Suprapubic skin (tissue), 4 donors: ENCODE data around the gene CST4. TPM values are rescaled to one million over a fixed set of nuclear protein-coding genes. Genes with fewer than 3 reads are reported as not detected.
A peak's percentile ranks its signal among the peaks of the same experiment; 100 is the strongest.

Experiments
- DNase-seq, 2 donors: peaks; one replicate each; pipeline ENCODE4 v3.0.0-alpha.2; 2019; ENCODE audit warnings: low spot score in 2 of 2
- H3K27ac ChIP-seq: fragments of 200-600 bp; sonication (generic); one replicate; pipeline ENCODE4 v1.5.1; 2019
- H3K27me3 ChIP-seq: fragments of 200-600 bp; sonication (generic); one replicate; pipeline ENCODE4 v1.5.1; 2019
- H3K36me3 ChIP-seq: fragments of 200-600 bp; sonication (generic); one replicate; pipeline ENCODE4 v1.5.1; 2019
- H3K4me1 ChIP-seq: fragments of 200-600 bp; sonication (generic); one replicate; pipeline ENCODE4 v1.5.1; 2019
- H3K4me3 ChIP-seq: fragments of 200-600 bp; sonication (generic); one replicate; pipeline ENCODE4 v1.5.1; 2019; ENCODE audit warnings: mild to moderate bottlenecking
- H3K9me3 ChIP-seq: fragments of 200-600 bp; sonication (generic); one replicate; pipeline ENCODE4 v1.5.1; 2019
- EP300 ChIP-seq: sonication (generic); formaldehyde crosslinking; IDR thresholded peaks from one replicate; pipeline ENCODE4 v1.6.1; 2017; ENCODE audit warnings: antibody characterized with exemption
- POLR2A ChIP-seq, 2 donors: fragments of 450-650 bp; IDR thresholded peaks; one replicate each; pipeline ENCODE4 v1.6.1; 2017; ENCODE audit warnings: antibody characterized with exemption in 2 of 2, mild to moderate bottlenecking in 2 of 2, moderate library complexity in 2 of 2
- POLR2AphosphoS5 ChIP-seq, 3 donors: sonication (generic); formaldehyde crosslinking; IDR thresholded peaks; one replicate each; pipeline ENCODE4 v1.6.1; 2017; ENCODE audit warnings: antibody characterized with exemption in 3 of 3
- WGBS: methylation state at CpG from one replicate; pipeline ENCODE4 v1.1.5; 2018; 5-methylcytosine and 5-hydroxymethylcytosine counted together
- total RNA-seq, 4 donors: library from RNA; depleted of rRNA; stranded (reverse); fragments of >200 nt; gene quantifications; one replicate each; pipeline ENCODE4 v1.1.0, GENCODE V29; 2016
- TF ChIP-seq, protein P1 (sequence below), 2 donors: fragments of 200-600 bp in 1 of 2; fragments of 450-650 bp in 1 of 2; sonication (generic) in 1 of 2; IDR thresholded peaks; one replicate each; pipeline ENCODE4 v1.5.1; 2016 to 2019; ENCODE audit warnings: antibody characterized with exemption in 2 of 2, mild to moderate bottlenecking in 1 of 2, moderate library complexity in 1 of 2

The CST4 gene
- total RNA-seq, 4 donors from 2014 or later: not detected

DNA sequence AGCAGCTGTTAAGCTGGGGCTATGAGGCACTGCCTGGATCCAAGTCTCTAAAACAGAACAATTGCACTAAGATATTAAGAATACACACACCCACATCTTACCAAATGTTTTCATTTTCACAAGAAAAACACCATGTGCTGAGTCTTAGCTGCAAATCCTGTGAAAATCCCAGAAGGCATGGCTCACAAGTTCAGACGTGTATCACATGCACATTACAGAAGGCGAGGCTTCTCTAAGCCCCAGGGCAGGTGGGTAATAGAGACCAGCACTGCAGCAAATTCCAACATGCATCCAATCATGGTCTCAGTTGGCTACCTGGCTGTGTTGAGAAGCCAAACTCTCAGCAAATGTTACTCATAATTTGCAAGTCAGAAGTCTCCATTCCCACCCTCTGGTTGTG is 34.8 kb downstream of the CST4 start:
- H3K4me3 ChIP-seq: no peak overlapping the region
- H3K9me3 ChIP-seq: no peaks in the 10 kb centered on the region
- peaks cover 41% of the 10 kb centered on the region for H3K4me1 ChIP-seq
- WGBS: 36% methylated on average over 2 of the region's 2 CpGs
- H3K36me3 ChIP-seq: no peaks in the 10 kb centered on the region
- no peaks in the 10 kb centered on the region for H3K27me3 ChIP-seq
- peak overlapping the region; percentile 19 for H3K27ac ChIP-seq
- TF ChIP-seq POLR2A (IDR thresholded peaks at IDR 0.05) (no peak), POLR2AphosphoS5 (IDR thresholded peaks at IDR 0.05) (no peak), EP300 (no peak)
- TF ChIP-seq, protein P1, sequence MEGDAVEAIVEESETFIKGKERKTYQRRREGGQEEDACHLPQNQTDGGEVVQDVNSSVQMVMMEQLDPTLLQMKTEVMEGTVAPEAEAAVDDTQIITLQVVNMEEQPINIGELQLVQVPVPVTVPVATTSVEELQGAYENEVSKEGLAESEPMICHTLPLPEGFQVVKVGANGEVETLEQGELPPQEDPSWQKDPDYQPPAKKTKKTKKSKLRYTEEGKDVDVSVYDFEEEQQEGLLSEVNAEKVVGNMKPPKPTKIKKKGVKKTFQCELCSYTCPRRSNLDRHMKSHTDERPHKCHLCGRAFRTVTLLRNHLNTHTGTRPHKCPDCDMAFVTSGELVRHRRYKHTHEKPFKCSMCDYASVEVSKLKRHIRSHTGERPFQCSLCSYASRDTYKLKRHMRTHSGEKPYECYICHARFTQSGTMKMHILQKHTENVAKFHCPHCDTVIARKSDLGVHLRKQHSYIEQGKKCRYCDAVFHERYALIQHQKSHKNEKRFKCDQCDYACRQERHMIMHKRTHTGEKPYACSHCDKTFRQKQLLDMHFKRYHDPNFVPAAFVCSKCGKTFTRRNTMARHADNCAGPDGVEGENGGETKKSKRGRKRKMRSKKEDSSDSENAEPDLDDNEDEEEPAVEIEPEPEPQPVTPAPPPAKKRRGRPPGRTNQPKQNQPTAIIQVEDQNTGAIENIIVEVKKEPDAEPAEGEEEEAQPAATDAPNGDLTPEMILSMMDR (IDR thresholded peaks at IDR 0.05): no peak
- DNase-seq: no peak

DNA sequence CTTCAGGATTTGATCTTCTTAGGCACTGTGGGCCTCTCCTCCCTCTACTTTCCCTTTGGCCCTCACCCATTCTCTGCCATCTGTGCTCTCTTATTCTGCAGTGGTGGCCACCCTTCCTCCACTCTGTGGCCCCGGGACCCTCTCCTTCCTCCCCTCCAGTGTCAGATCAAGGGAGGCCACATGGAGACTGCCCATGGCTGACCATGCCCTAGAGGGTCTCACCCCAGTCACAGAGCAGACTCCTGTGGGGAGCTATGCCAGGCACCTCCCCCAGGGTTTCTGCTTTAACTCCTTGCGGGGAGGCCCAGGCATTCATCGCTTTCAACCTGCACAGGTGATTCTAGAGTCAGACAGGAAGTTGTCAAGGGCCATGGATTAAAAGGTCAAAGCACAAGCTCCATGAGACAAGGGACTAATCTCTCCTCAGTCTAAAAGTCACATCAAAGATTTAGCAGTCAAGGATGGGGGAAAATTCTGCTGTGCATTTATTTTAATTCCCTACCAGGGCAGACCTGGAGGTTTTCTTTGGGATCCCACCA is 35.4 kb downstream of the CST4 start:
- Histone ChIP-seq H3K4me3 (no peak overlapping the region), H3K36me3 (no peaks in the 10 kb centered on the region), H3K4me1 (peaks cover 41% of the 10 kb centered on the region), H3K9me3 (no peaks in the 10 kb centered on the region), H3K27me3 (no peaks in the 10 kb centered on the region), H3K27ac (peak overlapping the region; percentile 19)
- WGBS: 70% methylated on average over 3 of the region's 3 CpGs
- no peak for TF ChIP-seq POLR2A (IDR thresholded peaks at IDR 0.05)
- TF ChIP-seq POLR2AphosphoS5 (IDR thresholded peaks at IDR 0.05): no peak
- TF ChIP-seq, protein P1 (IDR thresholded peaks at IDR 0.05): no peak
- no peak for TF ChIP-seq EP300
- DNase-seq: no peak

DNA sequence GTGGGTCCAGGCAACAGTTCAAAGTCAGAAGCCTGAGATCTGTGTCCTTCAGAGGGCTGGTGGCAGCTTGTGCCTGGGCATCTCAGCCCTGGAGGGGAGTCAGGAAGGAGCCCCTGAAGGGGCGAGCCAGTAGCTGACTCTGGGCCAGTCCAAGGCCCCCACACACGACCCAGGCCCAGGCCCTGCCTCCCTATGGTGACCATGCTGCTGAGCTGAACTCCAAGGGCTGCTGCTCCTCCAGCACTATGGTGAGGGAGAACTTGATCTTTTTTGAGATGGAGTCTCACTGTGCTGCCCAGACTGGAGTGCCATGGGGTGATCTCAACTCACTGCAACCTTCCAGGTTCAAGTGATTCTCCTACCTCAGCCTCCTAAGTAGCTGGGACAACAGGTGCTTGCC is 35.9 kb downstream of the CST4 start:
- TF ChIP-seq POLR2A (IDR thresholded peaks at IDR 0.05): no peak
- TF ChIP-seq EP300: no peak
- TF ChIP-seq, protein P1 (IDR thresholded peaks at IDR 0.05): no peak
- no peak for TF ChIP-seq POLR2AphosphoS5 (IDR thresholded peaks at IDR 0.05)
- peak overlapping the region; percentile 19 for H3K27ac ChIP-seq
- H3K36me3 ChIP-seq: no peaks in the 10 kb centered on the region
- no peak overlapping the region for H3K4me3 ChIP-seq
- no peaks in the 10 kb centered on the region for H3K27me3 ChIP-seq
- H3K9me3 ChIP-seq: no peaks in the 10 kb centered on the region
- H3K4me1 ChIP-seq: peaks cover 41% of the 10 kb centered on the region
- no peak for DNase-seq
- no CpG with 5 or more reads among the region's 2 CpGs for WGBS

DNA sequence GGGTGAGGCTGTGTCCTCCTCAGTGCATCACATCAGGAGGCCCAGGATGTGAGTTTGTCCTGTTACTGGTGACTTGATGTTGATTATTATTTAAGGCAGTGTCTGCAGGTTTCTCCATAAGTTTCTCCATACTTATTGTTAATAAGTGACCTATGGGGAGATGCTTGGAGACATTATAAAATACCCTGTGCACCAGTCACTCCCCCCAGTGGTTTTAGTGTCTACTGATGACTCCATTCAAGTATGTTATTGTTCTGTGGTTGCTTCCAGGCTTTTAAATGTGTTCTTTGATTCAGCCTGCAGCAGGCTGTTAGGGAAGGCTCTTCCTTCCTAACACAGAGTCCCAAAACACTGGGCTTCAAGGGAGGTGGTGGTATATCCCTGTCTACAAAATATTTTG is 36.5 kb downstream of the CST4 start:
- Histone ChIP-seq H3K27me3 (no peaks in the 10 kb centered on the region), H3K27ac (no peak overlapping the region), H3K4me1 (peaks cover 41% of the 10 kb centered on the region), H3K36me3 (no peaks in the 10 kb centered on the region), H3K4me3 (no peak overlapping the region), H3K9me3 (no peaks in the 10 kb centered on the region)
- DNase-seq: no peak
- TF ChIP-seq, protein P1 (IDR thresholded peaks at IDR 0.05): no peak
- TF ChIP-seq EP300: no peak
- no peak for TF ChIP-seq POLR2AphosphoS5 (IDR thresholded peaks at IDR 0.05)
- no peak for TF ChIP-seq POLR2A (IDR thresholded peaks at IDR 0.05)

DNA sequence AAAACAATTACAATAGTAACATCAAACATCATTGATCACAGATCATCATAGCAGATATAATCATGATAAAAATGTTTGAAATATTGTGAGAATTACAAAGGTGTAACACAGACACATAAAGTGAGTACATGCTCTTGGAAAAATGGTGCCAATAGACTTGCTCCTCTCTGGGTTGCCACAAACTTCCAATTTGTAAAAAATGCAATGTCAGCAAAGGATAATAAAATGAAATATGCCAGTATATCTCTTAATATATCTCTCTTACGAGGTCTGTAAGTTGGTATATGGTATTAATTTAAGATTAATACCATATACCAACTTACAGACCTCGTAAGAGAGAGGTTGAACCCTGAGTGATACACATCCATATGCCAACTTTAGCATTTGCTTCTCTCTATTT is 37.7 kb downstream of the CST4 start:
- WGBS: 88% methylated on average over 2 of the region's 2 CpGs
- no peaks in the 10 kb centered on the region for H3K9me3 ChIP-seq
- TF ChIP-seq POLR2AphosphoS5 (IDR thresholded peaks at IDR 0.05) (no peak), POLR2A (IDR thresholded peaks at IDR 0.05) (no peak), EP300 (no peak)
- TF ChIP-seq, protein P1 (IDR thresholded peaks at IDR 0.05): no peak
- H3K36me3 ChIP-seq: no peaks in the 10 kb centered on the region
- H3K4me3 ChIP-seq: no peak overlapping the region
- H3K4me1 ChIP-seq: peaks cover 32% of the 10 kb centered on the region
- H3K27me3 ChIP-seq: no peaks in the 10 kb centered on the region
- DNase-seq: no peak
- H3K27ac ChIP-seq: no peak overlapping the region
